ENCODE measurements around the gene HSD17B11. TPM values are rescaled to one million over a fixed set of nuclear protein-coding genes. Genes with fewer than 3 reads are reported as not detected.

Gene HSD17B11
- total RNA-seq, 1 experiment from 2014 or later: 14.0 TPM

- TF ChIP-seq, protein P1, sequence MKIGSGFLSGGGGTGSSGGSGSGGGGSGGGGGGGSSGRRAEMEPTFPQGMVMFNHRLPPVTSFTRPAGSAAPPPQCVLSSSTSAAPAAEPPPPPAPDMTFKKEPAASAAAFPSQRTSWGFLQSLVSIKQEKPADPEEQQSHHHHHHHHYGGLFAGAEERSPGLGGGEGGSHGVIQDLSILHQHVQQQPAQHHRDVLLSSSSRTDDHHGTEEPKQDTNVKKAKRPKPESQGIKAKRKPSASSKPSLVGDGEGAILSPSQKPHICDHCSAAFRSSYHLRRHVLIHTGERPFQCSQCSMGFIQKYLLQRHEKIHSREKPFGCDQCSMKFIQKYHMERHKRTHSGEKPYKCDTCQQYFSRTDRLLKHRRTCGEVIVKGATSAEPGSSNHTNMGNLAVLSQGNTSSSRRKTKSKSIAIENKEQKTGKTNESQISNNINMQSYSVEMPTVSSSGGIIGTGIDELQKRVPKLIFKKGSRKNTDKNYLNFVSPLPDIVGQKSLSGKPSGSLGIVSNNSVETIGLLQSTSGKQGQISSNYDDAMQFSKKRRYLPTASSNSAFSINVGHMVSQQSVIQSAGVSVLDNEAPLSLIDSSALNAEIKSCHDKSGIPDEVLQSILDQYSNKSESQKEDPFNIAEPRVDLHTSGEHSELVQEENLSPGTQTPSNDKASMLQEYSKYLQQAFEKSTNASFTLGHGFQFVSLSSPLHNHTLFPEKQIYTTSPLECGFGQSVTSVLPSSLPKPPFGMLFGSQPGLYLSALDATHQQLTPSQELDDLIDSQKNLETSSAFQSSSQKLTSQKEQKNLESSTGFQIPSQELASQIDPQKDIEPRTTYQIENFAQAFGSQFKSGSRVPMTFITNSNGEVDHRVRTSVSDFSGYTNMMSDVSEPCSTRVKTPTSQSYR (CRISPR knock-in tag; IDR thresholded peaks at IDR 0.05): no peak
- TF ChIP-seq TEAD1 (CRISPR knock-in tag; IDR thresholded peaks at IDR 0.05) (no peak), NR3C1 (CRISPR knock-in tag; conservative IDR thresholded peaks at IDR 0.05; ENCODE audit: low read depth) (no peak), FOXJ3 (CRISPR knock-in tag; IDR thresholded peaks at IDR 0.05; ENCODE audit: borderline replicate concordance) (no peak), JUN (CRISPR knock-in tag; IDR thresholded peaks at IDR 0.05) (no peak), KAT7 (CRISPR knock-in tag; IDR thresholded peaks at IDR 0.05; ENCODE audit: borderline replicate concordance) (no peak)
- TF ChIP-seq, protein P2, sequence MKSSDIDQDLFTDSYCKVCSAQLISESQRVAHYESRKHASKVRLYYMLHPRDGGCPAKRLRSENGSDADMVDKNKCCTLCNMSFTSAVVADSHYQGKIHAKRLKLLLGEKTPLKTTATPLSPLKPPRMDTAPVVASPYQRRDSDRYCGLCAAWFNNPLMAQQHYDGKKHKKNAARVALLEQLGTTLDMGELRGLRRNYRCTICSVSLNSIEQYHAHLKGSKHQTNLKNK (CRISPR knock-in tag; IDR thresholded peaks at IDR 0.05): no peak
Measured at GRCh38 chr4:87360338-87360935, 30.6 kb downstream of the HSD17B11 start (continued).

GRCh38 chr4:87359258-87359657 is 31.7 kb downstream of the HSD17B11 start:
- Mint-ChIP-seq H3K9me3 (no peaks in the 10 kb centered on the region), H3K36me3 (peaks cover 6% of the 10 kb centered on the region), H3K4me1 (peaks cover 22% of the 10 kb centered on the region), H3K4me3 (no peak overlapping the region), H3K27me3 (ENCODE audit: low read depth) (no peaks in the 10 kb centered on the region), H3K27ac (no peak overlapping the region)
- ATAC-seq (no peak), DNase-seq (ENCODE audit: low spot score) (no peak)
- POLR2A ChIA-PET: no interaction called here
- CTCF ChIA-PET: no interaction called here
- TF ChIP-seq TCF7 (CRISPR knock-in tag; IDR thresholded peaks at IDR 0.05; ENCODE audit: low read depth) (no peak), RELA (CRISPR knock-in tag; IDR thresholded peaks at IDR 0.05; ENCODE audit: borderline replicate concordance) (no peak), ETV6 (CRISPR knock-in tag; IDR thresholded peaks at IDR 0.05) (no peak), FOXJ3 (CRISPR knock-in tag; IDR thresholded peaks at IDR 0.05; ENCODE audit: borderline replicate concordance) (no peak), PREB (CRISPR knock-in tag; IDR thresholded peaks at IDR 0.05; ENCODE audit: borderline replicate concordance) (no peak)
- TF ChIP-seq, protein P3, sequence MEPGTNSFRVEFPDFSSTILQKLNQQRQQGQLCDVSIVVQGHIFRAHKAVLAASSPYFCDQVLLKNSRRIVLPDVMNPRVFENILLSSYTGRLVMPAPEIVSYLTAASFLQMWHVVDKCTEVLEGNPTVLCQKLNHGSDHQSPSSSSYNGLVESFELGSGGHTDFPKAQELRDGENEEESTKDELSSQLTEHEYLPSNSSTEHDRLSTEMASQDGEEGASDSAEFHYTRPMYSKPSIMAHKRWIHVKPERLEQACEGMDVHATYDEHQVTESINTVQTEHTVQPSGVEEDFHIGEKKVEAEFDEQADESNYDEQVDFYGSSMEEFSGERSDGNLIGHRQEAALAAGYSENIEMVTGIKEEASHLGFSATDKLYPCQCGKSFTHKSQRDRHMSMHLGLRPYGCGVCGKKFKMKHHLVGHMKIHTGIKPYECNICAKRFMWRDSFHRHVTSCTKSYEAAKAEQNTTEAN (CRISPR knock-in tag; IDR thresholded peaks at IDR 0.05): no peak

DNA sequence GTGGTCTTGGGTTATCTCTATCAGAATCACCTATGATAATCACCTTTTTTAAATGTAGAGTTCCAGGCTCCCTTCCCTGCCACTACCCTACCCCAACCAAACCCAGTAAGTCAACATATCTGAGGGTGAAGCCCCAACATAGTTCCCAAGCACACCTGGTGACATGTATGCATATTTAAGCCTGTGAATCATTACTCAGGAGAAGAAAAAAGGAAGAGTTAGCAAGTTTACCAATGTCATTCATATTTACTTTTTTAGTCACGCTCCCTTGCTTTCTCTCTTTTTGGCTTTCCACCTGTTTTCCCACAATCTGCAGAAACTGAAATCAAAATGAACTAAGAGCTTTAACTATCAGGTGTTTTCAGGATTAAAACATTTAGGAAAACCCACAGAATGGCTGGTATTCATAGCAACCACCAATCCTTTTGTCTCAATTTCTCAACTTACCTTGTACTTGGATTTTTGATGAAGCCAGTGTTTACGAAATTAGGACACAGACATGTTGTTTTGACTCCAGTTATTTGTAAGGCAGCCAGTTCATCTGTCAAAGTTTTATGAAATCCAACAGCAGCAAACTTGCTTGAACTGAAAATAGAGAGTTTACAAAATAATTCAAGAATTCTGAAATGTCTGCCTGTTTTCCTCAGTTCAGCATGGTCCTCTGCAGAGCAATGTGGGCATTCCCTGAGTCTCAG is 34.0 kb downstream of the HSD17B11 start:
- Mint-ChIP-seq H3K4me3 (no peak overlapping the region), H3K27ac (peak overlapping the region; percentile 80), H3K4me1 (peaks cover 16% of the 10 kb centered on the region), H3K36me3 (peaks cover 11% of the 10 kb centered on the region), H3K27me3 (ENCODE audit: low read depth) (no peaks in the 10 kb centered on the region), H3K9me3 (0 out of 2 replicates have a peak, but pooled peaks cover 3% of the 10 kb centered on the region)
- POLR2A ChIA-PET: no interaction called here
- ATAC-seq (no peak), DNase-seq (ENCODE audit: low spot score) (no peak)
- CTCF ChIA-PET: interaction anchor here (0.7 to 1.3 kb wide), 2 partner anchors 481 to 760 kb away, joined by 4 read pairs; no protein-coding TSS in a partner anchor
- TF ChIP-seq ETV6 (CRISPR knock-in tag; IDR thresholded peaks at IDR 0.05) (no peak), ZBTB21 (CRISPR knock-in tag; IDR thresholded peaks at IDR 0.05; ENCODE audit: borderline replicate concordance) (no peak), TEAD1 (CRISPR knock-in tag; IDR thresholded peaks at IDR 0.05) (no peak), MXD4 (CRISPR knock-in tag; IDR thresholded peaks at IDR 0.05; ENCODE audit: borderline replicate concordance) (no peak), ZNF317 (CRISPR knock-in tag; IDR thresholded peaks at IDR 0.05; ENCODE audit: borderline replicate concordance, low read depth) (no peak), ATF3 (CRISPR knock-in tag; conservative IDR thresholded peaks at IDR 0.05) (no peak), IRF2 (CRISPR knock-in tag; IDR thresholded peaks at IDR 0.05; ENCODE audit: borderline replicate concordance, low read depth) (no peak), GTF2I (CRISPR knock-in tag; conservative IDR thresholded peaks at IDR 0.05) (no peak), NFE2L1 (CRISPR knock-in tag; IDR thresholded peaks at IDR 0.05) (no peak), MLX (CRISPR knock-in tag; IDR thresholded peaks at IDR 0.05) (no peak)
- TF ChIP-seq, protein P1 (CRISPR knock-in tag; IDR thresholded peaks at IDR 0.05): no peak
- TF ChIP-seq, protein P4, sequence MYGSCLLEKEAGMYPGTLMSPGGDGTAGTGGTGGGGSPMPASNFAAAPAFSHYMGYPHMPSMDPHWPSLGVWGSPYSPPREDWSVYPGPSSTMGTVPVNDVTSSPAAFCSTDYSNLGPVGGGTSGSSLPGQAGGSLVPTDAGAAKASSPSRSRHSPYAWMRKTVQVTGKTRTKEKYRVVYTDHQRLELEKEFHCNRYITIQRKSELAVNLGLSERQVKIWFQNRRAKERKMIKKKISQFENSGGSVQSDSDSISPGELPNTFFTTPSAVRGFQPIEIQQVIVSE (CRISPR knock-in tag; IDR thresholded peaks at IDR 0.05; ENCODE audit: borderline replicate concordance): no peak
